ENCODE data around the gene AAR2.

- no peak for TF ChIP-seq ZNF274 (IDR thresholded peaks at IDR 0.05; ENCODE audit: low read depth, low read length)
- TF ChIP-seq YY1 (IDR thresholded peaks at IDR 0.05; ENCODE audit: insufficient read depth, insufficient read length) = no peak
Observed at GRCh38 chr20:36231331-36231730, 4.9 kb upstream of the AAR2 start.

Measured in NT2/D1 (cell line).